ENCODE results near the gene MANF.

Gene MANF

GRCh38 chr3:51390246-51391074, 5.4 kb downstream of the MANF start:
- no peak for DNase-seq

GRCh38 chr3:51391075-51391565, 6.0 kb downstream of the MANF start, which contains the start of gene RBM15B:
TSS of gene RBM15B (plus strand) at chr3:51391285. CDS start at chr3:51391400, 115 bp downstream.
- DNase-seq: peak; percentile 95

GRCh38 chr3:51391566-51392354, 6.7 kb downstream of the MANF start:
- peak; percentile 43 for DNase-seq

- no peak for DNase-seq
These were observed 7.5 kb downstream of the MANF start for GRCh38 chr3:51392355-51393133.

GRCh38 chr3:51393134-51393495, 8.0 kb downstream of the MANF start:
- no peak for DNase-seq

GRCh38 chr3:51393564-51393963, 8.5 kb downstream of the MANF start:
- DNase-seq: no peak

- no peak for DNase-seq
These were observed 9.4 kb downstream of the MANF start for GRCh38 chr3:51394541-51394940.

- DNase-seq: no peak
These were observed 10.6 kb downstream of the MANF start for GRCh38 chr3:51395493-51396213.

GRCh38 chr3:51396401-51396800, 11.3 kb downstream of the MANF start:
- DNase-seq: no peak

- no peak for DNase-seq
These were observed 12.3 kb downstream of the MANF start for GRCh38 chr3:51397392-51397791.

GRCh38 chr3:51398595-51399310, 13.7 kb downstream of the MANF start:
- DNase-seq: no peak

GRCh38 chr3:51400166-51400565, 15.1 kb downstream of the MANF start:
- no peak for DNase-seq

GRCh38 chr3:51401735-51402134, 16.6 kb downstream of the MANF start:
- no peak for DNase-seq

GRCh38 chr3:51403675-51404074, 18.6 kb downstream of the MANF start:
- DNase-seq: no peak

GRCh38 chr3:51408021-51408420, 22.9 kb downstream of the MANF start:
- no peak for DNase-seq

- no peak for DNase-seq
These were observed 23.7 kb downstream of the MANF start for GRCh38 chr3:51408813-51409212.

GRCh38 chr3:51422211-51422610, 37.1 kb downstream of the MANF start:
- no peak for DNase-seq

GRCh38 chr3:51426921-51427320, 41.8 kb downstream of the MANF start:
- DNase-seq: no peak

- DNase-seq: no peak
These were observed 44.0 kb downstream of the MANF start for GRCh38 chr3:51429138-51429537.

- no peak for DNase-seq
These were observed 49.0 kb downstream of the MANF start for GRCh38 chr3:51434110-51434509.

- peak; percentile 42 for DNase-seq
These were observed 49.7 kb downstream of the MANF start for GRCh38 chr3:51434746-51435327.
